Adrenal gland (tissue), 12 donors: ENCODE data around the gene SORCS3. TPM values are rescaled to one million over a fixed set of nuclear protein-coding genes. Genes with fewer than 3 reads are reported as not detected.

Source experiments
- DNase-seq, 7 donors: peaks; one replicate each; pipeline ENCODE4 v3.0.0-alpha.2; 2019 to 2020
- H3K27ac ChIP-seq, 5 donors: fragments of 200-600 bp; sonication (generic) in 4 of 5; 1 replicate in 3 of 5; 2 replicates in 2 of 5; pipeline versions ENCODE4 v1.5.1 to v1.8.0; 2016 to 2020; ENCODE audit warnings: mild to moderate bottlenecking in 1 of 5
- H3K27me3 ChIP-seq: fragments of 200-600 bp; 2 replicates; pipeline ENCODE4 v1.8.0; 2021
- H3K36me3 ChIP-seq, 2 donors: fragments of 200-600 bp; replicated peaks in 1 of 2; 1 replicate in 1 of 2; 2 replicates in 1 of 2; pipeline versions ENCODE4 v1.5.1 to v1.8.0; 2018 to 2022
- H3K4me1 ChIP-seq, 2 donors: fragments of 200-600 bp; replicated peaks in 1 of 2; 1 replicate in 1 of 2; 2 replicates in 1 of 2; pipeline versions ENCODE4 v1.5.1 to v1.8.0; 2018 to 2021
- H3K4me3 ChIP-seq, 4 donors: fragments of 200-600 bp; sonication (generic) in 3 of 4; one replicate each; pipeline ENCODE4 v1.5.1; 2016 to 2018
- H3K9me3 ChIP-seq, 3 donors: fragments of 200-600 bp; sonication (generic) in 1 of 3; replicated peaks in 1 of 3; 1 replicate in 2 of 3; 2 replicates in 1 of 3; pipeline versions ENCODE4 v1.5.1 to v1.8.0; 2016 to 2021
- POLR2A ChIP-seq, 2 donors: fragments of 450-650 bp; IDR thresholded peaks; one replicate each; pipeline ENCODE4 v1.6.1; 2017; ENCODE audit warnings: antibody characterized with exemption in 2 of 2, mild to moderate bottlenecking in 2 of 2, moderate library complexity in 1 of 2
- WGBS, 4 donors: extraction: QIAGEN DNeasy Blood & Tissue Kit in 2 of 4; methylation state at CpG; one replicate each; pipeline versions ENCODE4 v1.1.5 to v1.1.7; 2013 to 2017; 5-methylcytosine and 5-hydroxymethylcytosine counted together
- intact Hi-C, 2 donors: fragments of 100-400 bp; cut with DNase I; formaldehyde crosslinking; loops; one replicate each; pipeline versions ENCODE4 v1.14.1 to v1.15.0; 2022 to 2023
- polyA plus RNA-seq, 3 donors: library from polyadenylated mRNA; stranded (reverse); fragments of 200-250 nt in 2 of 3; fragments of 350-450 nt in 1 of 3; fragmentation: Illumina TruSeq in 1 of 3; extraction: RNeasy Lipid Tissue Mini Kit (QIAGEN cat#74804) in 1 of 3; gene quantifications; one replicate each; pipeline ENCODE4 v1.2.3, GENCODE V29; 2013 to 2014
- total RNA-seq, 9 donors: library from RNA; depleted of rRNA in 4 of 9; stranded (reverse); fragments of >200 nt in 4 of 9; fragments of 120-200 nt in 1 of 9; fragmentation: NEBNext Ultra II Directional in 1 of 9; extraction: Animal tissue kit (Norgen Biotek cat#: 25700) in 1 of 9; gene quantifications; one replicate each; pipeline versions ENCODE4 v1.1.0 to v1.2.4, GENCODE V29; 2013 to 2023
- TF ChIP-seq, protein P1 (sequence below), 6 experiments: fragments of 450-650 bp in 4 of 6; fragments of 200-600 bp in 2 of 6; sonication (generic) in 1 of 6; IDR thresholded peaks; 1 replicate in 5 of 6; 2 replicates in 1 of 6; pipeline versions ENCODE4 v1.5.1 to v1.8.0; 2016 to 2021; ENCODE audit warnings: antibody characterized with exemption in 6 of 6, mild to moderate bottlenecking in 2 of 6, moderate library complexity in 1 of 6
- donor health status: healthy with polysubstance abuse.
- donor health status: Bipolar disorder and iron deficiency.
- donor health status: DM: yes; HTN: yes; CAD: no.
- donor health status: DM: no; HTN: no; CAD: no.
- donor health status: DM: no; HTN: no; CAD: no.
- donor health status: DM: yes; HTN: yes; CAD: no.

SORCS3 gene
- total and polyA plus RNA-seq, 12 donors: 0.22 to 3.4 (median 1.2) TPM; not detected in 2

DNA sequence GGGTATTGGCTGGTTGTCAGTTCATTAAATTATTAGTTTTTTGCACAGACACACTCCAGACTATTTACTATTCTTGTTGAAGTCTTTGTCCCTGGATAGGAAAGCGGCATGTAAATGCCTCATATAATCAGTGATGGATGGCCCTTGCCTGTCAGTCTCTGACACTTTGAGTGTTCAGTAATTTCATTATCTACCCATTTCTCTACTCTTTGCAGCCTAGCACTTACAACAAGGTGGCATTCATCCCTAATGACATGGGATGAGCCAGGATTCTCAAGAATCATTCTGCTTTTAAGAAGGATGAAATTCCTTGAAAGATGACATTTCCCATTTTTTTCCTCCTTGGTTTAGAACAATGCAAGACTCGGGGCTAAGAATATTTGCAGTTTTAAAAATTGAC, 155.7 kb downstream of the SORCS3 start:
- no peak overlapping the region for H3K27ac ChIP-seq
- H3K4me1 ChIP-seq: no peaks in the 10 kb centered on the region
- WGBS, 4 donors: 43 to 53% (median 47%) methylated on average over 2 of the region's 2 CpGs
- intact Hi-C loops: no loop called here
- no peaks in the 10 kb centered on the region for H3K36me3 ChIP-seq
- H3K27me3 ChIP-seq: no peaks in the 10 kb centered on the region
- TF ChIP-seq POLR2A (IDR thresholded peaks at IDR 0.05): no peak
- TF ChIP-seq, protein P1, sequence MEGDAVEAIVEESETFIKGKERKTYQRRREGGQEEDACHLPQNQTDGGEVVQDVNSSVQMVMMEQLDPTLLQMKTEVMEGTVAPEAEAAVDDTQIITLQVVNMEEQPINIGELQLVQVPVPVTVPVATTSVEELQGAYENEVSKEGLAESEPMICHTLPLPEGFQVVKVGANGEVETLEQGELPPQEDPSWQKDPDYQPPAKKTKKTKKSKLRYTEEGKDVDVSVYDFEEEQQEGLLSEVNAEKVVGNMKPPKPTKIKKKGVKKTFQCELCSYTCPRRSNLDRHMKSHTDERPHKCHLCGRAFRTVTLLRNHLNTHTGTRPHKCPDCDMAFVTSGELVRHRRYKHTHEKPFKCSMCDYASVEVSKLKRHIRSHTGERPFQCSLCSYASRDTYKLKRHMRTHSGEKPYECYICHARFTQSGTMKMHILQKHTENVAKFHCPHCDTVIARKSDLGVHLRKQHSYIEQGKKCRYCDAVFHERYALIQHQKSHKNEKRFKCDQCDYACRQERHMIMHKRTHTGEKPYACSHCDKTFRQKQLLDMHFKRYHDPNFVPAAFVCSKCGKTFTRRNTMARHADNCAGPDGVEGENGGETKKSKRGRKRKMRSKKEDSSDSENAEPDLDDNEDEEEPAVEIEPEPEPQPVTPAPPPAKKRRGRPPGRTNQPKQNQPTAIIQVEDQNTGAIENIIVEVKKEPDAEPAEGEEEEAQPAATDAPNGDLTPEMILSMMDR (IDR thresholded peaks at IDR 0.05): no peak
- H3K4me3 ChIP-seq: no peak overlapping the region
- no peak for DNase-seq
- no peaks in the 10 kb centered on the region for H3K9me3 ChIP-seq

DNA sequence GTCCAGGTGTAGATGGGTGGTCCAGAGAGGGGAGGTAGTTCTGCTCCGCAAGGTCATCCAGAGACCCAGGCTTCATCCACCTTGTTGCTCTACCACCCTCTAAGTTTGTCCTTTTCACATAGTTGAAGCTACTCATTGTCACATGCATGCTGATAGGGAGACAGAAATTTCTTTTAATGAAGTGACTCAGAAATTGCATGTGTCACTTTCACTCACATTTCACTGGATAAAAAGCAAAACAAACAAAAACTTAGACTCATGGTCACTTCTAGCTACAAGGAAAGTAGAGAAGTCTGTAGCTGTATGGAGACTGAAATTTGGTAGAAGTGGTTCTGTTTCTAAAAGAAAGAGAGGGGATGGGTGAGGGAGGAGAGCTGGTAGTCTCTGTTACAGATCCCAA, 161.9 kb downstream of the SORCS3 start:
- TF ChIP-seq, protein P1 (IDR thresholded peaks at IDR 0.05): no peak
- TF ChIP-seq POLR2A (IDR thresholded peaks at IDR 0.05): no peak
- no peak overlapping the region for H3K27ac ChIP-seq
- intact Hi-C loops: no loop called here
- no peak overlapping the region for H3K4me3 ChIP-seq
- H3K4me1 ChIP-seq: no peaks in the 10 kb centered on the region
- no peaks in the 10 kb centered on the region for H3K9me3 ChIP-seq
- no peak for DNase-seq
- H3K36me3 ChIP-seq: no peaks in the 10 kb centered on the region
- WGBS, 4 donors: 90 to 94% (median 92%) methylated on average over 1 of the region's 1 CpG
- no peaks in the 10 kb centered on the region for H3K27me3 ChIP-seq

DNA sequence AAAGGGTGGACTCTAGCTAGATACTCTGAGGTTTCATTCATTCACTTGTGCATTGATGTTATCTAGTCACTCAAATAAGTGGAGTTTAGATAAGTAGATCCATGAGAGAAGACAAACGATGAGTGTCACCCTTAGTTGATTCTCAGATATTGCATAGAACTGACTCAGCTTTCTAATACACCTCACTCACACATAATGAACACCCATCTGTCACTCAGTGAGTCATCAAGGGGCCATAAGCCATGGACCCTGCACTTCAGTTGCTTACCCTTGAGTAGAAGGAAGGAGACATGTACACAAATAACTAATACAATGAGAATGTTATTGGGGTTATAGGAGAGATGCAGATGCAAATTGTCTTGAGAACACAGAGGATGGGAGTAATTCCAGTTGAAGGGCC, 163.8 kb downstream of the SORCS3 start:
- no peak overlapping the region for H3K27ac ChIP-seq
- no peaks in the 10 kb centered on the region for H3K4me1 ChIP-seq
- intact Hi-C loops: no loop called here
- WGBS, 4 donors: 61 to 90% (median 72%) methylated on average over 1 of the region's 1 CpG
- no peaks in the 10 kb centered on the region for H3K36me3 ChIP-seq
- TF ChIP-seq POLR2A (IDR thresholded peaks at IDR 0.05): no peak
- TF ChIP-seq, protein P1 (IDR thresholded peaks at IDR 0.05): no peak
- H3K27me3 ChIP-seq: no peaks in the 10 kb centered on the region
- no peaks in the 10 kb centered on the region for H3K9me3 ChIP-seq
- no peak overlapping the region for H3K4me3 ChIP-seq
- DNase-seq: no peak

DNA sequence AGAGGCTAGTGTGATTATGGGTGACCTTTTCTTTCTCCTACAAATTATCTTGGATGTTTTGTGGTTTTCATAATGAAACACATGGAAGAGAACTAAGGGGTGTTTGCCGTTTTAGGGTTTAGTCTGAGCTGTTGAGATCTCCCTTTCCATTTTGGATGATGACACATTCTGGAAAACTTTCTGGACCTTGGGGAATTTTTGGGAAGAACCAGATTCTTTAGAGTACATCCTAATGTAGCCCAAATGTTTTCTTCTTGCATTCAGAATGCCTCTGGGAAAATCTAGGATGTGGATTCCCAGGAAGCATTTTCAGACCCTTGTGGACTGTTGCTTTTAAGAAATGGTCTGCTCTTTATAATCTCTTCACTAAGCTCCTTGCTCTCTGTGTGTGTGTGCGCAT, 165.7 kb downstream of the SORCS3 start:
- no peak for DNase-seq
- Histone ChIP-seq H3K36me3 (no peaks in the 10 kb centered on the region), H3K27ac (no peak overlapping the region), H3K4me3 (no peak overlapping the region), H3K9me3 (no peaks in the 10 kb centered on the region), H3K4me1 (no peaks in the 10 kb centered on the region), H3K27me3 (no peaks in the 10 kb centered on the region)
- intact Hi-C loops: no loop called here
- no peak for TF ChIP-seq POLR2A (IDR thresholded peaks at IDR 0.05)
- TF ChIP-seq, protein P1 (IDR thresholded peaks at IDR 0.05): no peak
- WGBS, 4 donors: 79 to 90% (median 81%) methylated on average over 2 of the region's 2 CpGs
